ENCODE measurements around the gene PTPN2.
"Not testable (repeated sequence)": the region's sequence is repeated elsewhere in the genome, so short reads cannot be mapped to it uniquely, and the experiment has no call there.

Gene PTPN2

GRCh38 chr18:12882453-12883371 lies 1.3 kb downstream of the PTPN2 start:
- Histone ChIP-seq H3K36me3 (ENCODE audit: insufficient read depth, insufficient read length, low read length) (peaks cover 4% of the 10 kb centered on the region), H3K9me3 (ENCODE audit: insufficient read depth, low read length) (no peaks in the 10 kb centered on the region), H3K4me1 (ENCODE audit: insufficient read depth, insufficient read length) (peaks cover 7% of the 10 kb centered on the region), H3K27me3 (ENCODE audit: insufficient read depth, insufficient read length) (no peaks in the 10 kb centered on the region), H3K9ac (ENCODE audit: insufficient read length, low read depth) (peak overlapping the region; percentile 100), H3K4me3 (ENCODE audit: insufficient read length, low read depth) (peak overlapping the region; percentile 89)
- DNase-seq (ENCODE audit: low read depth, low spot score), result no peak
- no peak for TF ChIP-seq SUZ12 (IDR thresholded peaks at IDR 0.05; ENCODE audit: extremely low read depth, insufficient read depth, insufficient read length)
- TF ChIP-seq YY1 (IDR thresholded peaks at IDR 0.05; ENCODE audit: insufficient read depth, insufficient read length), result no peak
- TF ChIP-seq ZNF274 (IDR thresholded peaks at IDR 0.05; ENCODE audit: low read depth, low read length), result no peak

GRCh38 chr18:12880541-12880910 lies 3.5 kb downstream of the PTPN2 start:
- Histone ChIP-seq H3K9ac (ENCODE audit: insufficient read length, low read depth) (peak overlapping the region; percentile 10), H3K27me3 (ENCODE audit: insufficient read depth, insufficient read length) (no peaks in the 10 kb centered on the region), H3K4me1 (ENCODE audit: insufficient read depth, insufficient read length) (peaks cover 7% of the 10 kb centered on the region), H3K4me3 (ENCODE audit: insufficient read length, low read depth) (no peak overlapping the region), H3K9me3 (ENCODE audit: insufficient read depth, low read length) (peaks cover 12% of the 10 kb centered on the region), H3K36me3 (ENCODE audit: insufficient read depth, insufficient read length, low read length) (peaks cover 10% of the 10 kb centered on the region)
- no peak for DNase-seq (ENCODE audit: low read depth, low spot score)
- TF ChIP-seq SUZ12 (IDR thresholded peaks at IDR 0.05; ENCODE audit: extremely low read depth, insufficient read depth, insufficient read length) (no peak), ZNF274 (IDR thresholded peaks at IDR 0.05; ENCODE audit: low read depth, low read length) (no peak), YY1 (IDR thresholded peaks at IDR 0.05; ENCODE audit: insufficient read depth, insufficient read length) (no peak)

DNA sequence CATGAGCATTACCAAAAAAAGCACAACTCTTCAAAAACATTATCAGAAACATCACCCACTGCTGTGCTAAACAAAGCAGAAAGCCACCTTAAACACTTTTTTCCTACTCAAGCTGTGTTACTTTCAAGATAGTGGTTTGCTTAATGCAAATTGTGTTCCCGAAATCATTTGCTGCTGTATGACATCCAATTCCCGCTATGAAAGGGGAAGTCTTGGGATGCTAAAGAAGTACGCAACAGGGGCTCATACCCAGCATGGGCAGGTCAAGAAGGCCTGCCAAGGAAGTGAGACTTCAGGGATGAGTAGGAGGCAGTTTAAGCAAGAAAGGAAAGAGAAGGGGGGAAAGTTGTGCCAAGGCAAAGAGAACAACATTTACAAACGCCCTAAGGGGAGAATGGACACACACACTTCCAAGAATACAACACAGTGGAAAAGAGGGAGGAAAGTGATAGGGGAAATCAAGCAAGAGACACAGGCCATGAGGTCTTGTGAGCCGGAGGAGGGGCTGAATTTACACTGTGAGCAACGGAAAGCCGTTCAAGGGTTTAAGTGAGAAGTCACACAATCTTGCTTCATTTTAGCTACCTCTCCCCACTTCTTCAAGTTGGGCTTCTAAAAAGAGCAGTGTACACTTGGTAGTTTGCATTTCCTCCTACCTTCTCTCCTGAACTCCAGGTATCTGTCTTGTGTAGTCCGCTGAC lies 4.0 kb downstream of the PTPN2 start:
- Histone ChIP-seq H3K36me3 (ENCODE audit: insufficient read depth, insufficient read length, low read length) (peaks cover 10% of the 10 kb centered on the region), H3K4me3 (ENCODE audit: insufficient read length, low read depth) (no peak overlapping the region), H3K27me3 (ENCODE audit: insufficient read depth, insufficient read length) (no peaks in the 10 kb centered on the region), H3K9me3 (ENCODE audit: insufficient read depth, low read length) (peaks cover 12% of the 10 kb centered on the region), H3K9ac (ENCODE audit: insufficient read length, low read depth) (peak overlapping the region; percentile 10), H3K4me1 (ENCODE audit: insufficient read depth, insufficient read length) (peaks cover 7% of the 10 kb centered on the region)
- no peak for DNase-seq (ENCODE audit: low read depth, low spot score)
- no peak for TF ChIP-seq ZNF274 (IDR thresholded peaks at IDR 0.05; ENCODE audit: low read depth, low read length)
- TF ChIP-seq YY1 (IDR thresholded peaks at IDR 0.05; ENCODE audit: insufficient read depth, insufficient read length), result no peak

- not testable (repeated sequence) for H3K9ac ChIP-seq (ENCODE audit: insufficient read length, low read depth); H3K36me3 ChIP-seq (ENCODE audit: insufficient read depth, insufficient read length, low read length); H3K27me3 ChIP-seq (ENCODE audit: insufficient read depth, insufficient read length); DNase-seq (ENCODE audit: low read depth, low spot score); H3K4me3 ChIP-seq (ENCODE audit: insufficient read length, low read depth); H3K4me1 ChIP-seq (ENCODE audit: insufficient read depth, insufficient read length)
- H3K9me3 ChIP-seq (ENCODE audit: insufficient read depth, low read length), result peaks cover 19% of the 10 kb centered on the region
These were observed 9.0 kb downstream of the PTPN2 start for GRCh38 chr18:12874992-12875391.

- peaks cover 19% of the 10 kb centered on the region for H3K9me3 ChIP-seq (ENCODE audit: insufficient read depth, low read length)
- H3K27me3 ChIP-seq (ENCODE audit: insufficient read depth, insufficient read length); H3K9ac ChIP-seq (ENCODE audit: insufficient read length, low read depth); H3K36me3 ChIP-seq (ENCODE audit: insufficient read depth, insufficient read length, low read length); DNase-seq (ENCODE audit: low read depth, low spot score); H3K4me1 ChIP-seq (ENCODE audit: insufficient read depth, insufficient read length); H3K4me3 ChIP-seq (ENCODE audit: insufficient read length, low read depth): not testable (repeated sequence)
These were observed 10.0 kb downstream of the PTPN2 start for GRCh38 chr18:12873961-12874567.

GRCh38 chr18:12872408-12872807 lies 11.6 kb downstream of the PTPN2 start:
- Histone ChIP-seq H3K4me3 (ENCODE audit: insufficient read length, low read depth) (no peak overlapping the region), H3K9me3 (ENCODE audit: insufficient read depth, low read length) (peaks cover 19% of the 10 kb centered on the region), H3K27me3 (ENCODE audit: insufficient read depth, insufficient read length) (no peaks in the 10 kb centered on the region), H3K9ac (ENCODE audit: insufficient read length, low read depth) (no peak overlapping the region), H3K36me3 (ENCODE audit: insufficient read depth, insufficient read length, low read length) (peaks cover 9% of the 10 kb centered on the region), H3K4me1 (ENCODE audit: insufficient read depth, insufficient read length) (no peaks in the 10 kb centered on the region)
- no peak for TF ChIP-seq YY1 (IDR thresholded peaks at IDR 0.05; ENCODE audit: insufficient read depth, insufficient read length)
- no peak for TF ChIP-seq ZNF274 (IDR thresholded peaks at IDR 0.05; ENCODE audit: low read depth, low read length)
- TF ChIP-seq SUZ12 (IDR thresholded peaks at IDR 0.05; ENCODE audit: extremely low read depth, insufficient read depth, insufficient read length), result no peak
- no peak for DNase-seq (ENCODE audit: low read depth, low spot score)

DNA sequence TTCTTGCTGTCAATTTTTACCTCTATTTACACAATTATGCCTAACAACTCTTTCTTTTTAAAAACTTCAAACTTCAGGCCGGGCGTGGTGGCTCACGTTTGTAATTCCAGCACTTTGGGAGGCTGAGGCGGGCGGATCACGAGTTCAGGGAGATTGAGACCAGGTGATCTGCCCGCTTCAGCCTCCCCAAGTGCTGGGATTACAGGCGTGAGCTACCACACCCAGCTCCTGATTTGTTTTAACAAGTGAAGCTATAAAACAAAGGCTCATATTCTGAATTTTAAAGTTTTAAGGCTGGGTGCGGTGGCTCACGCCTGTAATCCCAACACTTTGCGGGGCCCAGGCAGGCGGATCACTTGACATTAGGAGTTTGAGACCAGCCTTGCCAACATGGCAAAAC lies 15.5 kb downstream of the PTPN2 start:
- H3K9me3 ChIP-seq (ENCODE audit: insufficient read depth, low read length), result peaks cover 6% of the 10 kb centered on the region; the same call in 1 of the 2 replicates
- H3K4me1 ChIP-seq (ENCODE audit: insufficient read depth, insufficient read length), result no peaks in the 10 kb centered on the region
- peaks cover 3% of the 10 kb centered on the region for H3K36me3 ChIP-seq (ENCODE audit: insufficient read depth, insufficient read length, low read length)
- no peak for DNase-seq (ENCODE audit: low read depth, low spot score)
- H3K27me3 ChIP-seq (ENCODE audit: insufficient read depth, insufficient read length), result no peaks in the 10 kb centered on the region
- no peak overlapping the region for H3K4me3 ChIP-seq (ENCODE audit: insufficient read length, low read depth)
- TF ChIP-seq YY1 (IDR thresholded peaks at IDR 0.05; ENCODE audit: insufficient read depth, insufficient read length) (no peak), ZNF274 (IDR thresholded peaks at IDR 0.05; ENCODE audit: low read depth, low read length) (no peak), SUZ12 (IDR thresholded peaks at IDR 0.05; ENCODE audit: extremely low read depth, insufficient read depth, insufficient read length) (no peak)
- no peak overlapping the region for H3K9ac ChIP-seq (ENCODE audit: insufficient read length, low read depth)
